Naive thymus-derived CD4-positive, alpha-beta T cell (primary cell): Measurements from ENCODE around the gene MPRIP. TPM values are rescaled to one million over a fixed set of nuclear protein-coding genes. Genes with fewer than 3 reads are reported as not detected.

Experiments
- ATAC-seq: fragments of 150-1000 bp; cut with Tn5 transposase; 2 replicates; pipeline ENCODE4 v1.10.0; 2021; ENCODE audit warnings: mild to moderate bottlenecking, moderate library complexity
- CTCF ChIA-PET: fragments of 350-600 bp; sonication (Branson Sonifier 250); formaldehyde crosslinking; loops from one replicate; lab custom pipeline; 2021; ENCODE audit warnings: antibody characterized with exemption; lab: Charles Lee
- POLR2A ChIA-PET: fragments of 350-600 bp; sonication (Branson Sonifier 250); formaldehyde crosslinking; loops from one replicate; lab custom pipeline; 2021; ENCODE audit warnings: antibody characterized with exemption, inconsistent platforms; lab: Charles Lee
- DNase-seq, 9 donors: peaks; one replicate each; pipeline versions ENCODE4 v3.0.0 to v3.0.0-alpha.2; 2020 to 2022; ENCODE audit warnings: mixed read lengths in 1 of 9
- H3K27ac ChIP-seq: one replicate; pipeline ENCODE4 v1.7.0; 2013; ENCODE audit warnings: mild to moderate bottlenecking, low read depth, low read length, moderate library complexity
- H3K27me3 ChIP-seq, 2 donors: one replicate each; pipeline ENCODE4 v1.7.0; 2013; ENCODE audit warnings: low read length in 2 of 2, mild to moderate bottlenecking in 2 of 2, moderate library complexity in 2 of 2; ENCODE audit not compliant: control insufficient read depth in 2 of 2, insufficient read depth in 2 of 2
- H3K36me3 ChIP-seq, 3 experiments: 1 replicate in 2 of 3; 2 replicates in 1 of 3; pipeline ENCODE4 v1.7.0; 2013; ENCODE audit warnings: low read length in 3 of 3, mild to moderate bottlenecking in 3 of 3, moderate library complexity in 1 of 3; ENCODE audit not compliant: insufficient read depth in 3 of 3, control insufficient read depth in 2 of 3
- H3K4me1 ChIP-seq, 2 donors: one replicate each; pipeline ENCODE4 v1.7.0; 2013; ENCODE audit warnings: low read length in 2 of 2, mild to moderate bottlenecking in 2 of 2, moderate library complexity in 1 of 2; ENCODE audit not compliant: control insufficient read depth in 2 of 2, insufficient read depth in 2 of 2
- H3K4me3 ChIP-seq: 2 replicates; pipeline ENCODE4 v1.7.0; 2013; ENCODE audit warnings: mild to moderate bottlenecking, low read length
- H3K9me3 ChIP-seq, 3 experiments: 1 replicate in 2 of 3; 2 replicates in 1 of 3; pipeline ENCODE4 v1.7.0; 2013; ENCODE audit warnings: low read length in 3 of 3; ENCODE audit not compliant: control insufficient read depth in 2 of 3
- H3K27ac Mint-ChIP-seq, 9 donors: one replicate each; pipeline ENCODE4 v1.8.0; 2020 to 2022; ENCODE audit warnings: mixed read lengths in 9 of 9, mild to moderate bottlenecking in 8 of 9, moderate library complexity in 5 of 9, inconsistent platforms in 2 of 9
- H3K27me3 Mint-ChIP-seq, 5 donors: one replicate each; pipeline ENCODE4 v1.8.0; 2021 to 2022; ENCODE audit warnings: mixed read lengths in 5 of 5, mild to moderate bottlenecking in 1 of 5
- H3K36me3 Mint-ChIP-seq, 5 donors: one replicate each; pipeline ENCODE4 v1.8.0; 2020 to 2022; ENCODE audit warnings: mixed read lengths in 5 of 5, mild to moderate bottlenecking in 3 of 5, inconsistent platforms in 1 of 5
- H3K4me1 Mint-ChIP-seq, 7 donors: one replicate each; pipeline ENCODE4 v1.8.0; 2020 to 2022; ENCODE audit warnings: mixed read lengths in 7 of 7, mild to moderate bottlenecking in 3 of 7, inconsistent platforms in 1 of 7
- H3K4me3 Mint-ChIP-seq, 10 donors: one replicate each; pipeline ENCODE4 v1.8.0; 2020 to 2022; ENCODE audit warnings: mild to moderate bottlenecking in 10 of 10, mixed read lengths in 10 of 10, moderate library complexity in 6 of 10, inconsistent platforms in 2 of 10
- H3K9me3 Mint-ChIP-seq, 11 donors: one replicate each; pipeline ENCODE4 v1.8.0; 2020 to 2022; ENCODE audit warnings: mixed read lengths in 11 of 11, mild to moderate bottlenecking in 4 of 11, inconsistent platforms in 1 of 11, moderate library complexity in 1 of 11
- intact Hi-C, 2 donors: fragments of 100-400 bp; cut with micrococcal nuclease; formaldehyde crosslinking; loops; one replicate each; pipeline ENCODE4 v1.15.1; 2023
- polyA plus RNA-seq, 2 donors: library from polyadenylated mRNA; unstranded; fragments of 300-500 nt; fragmentation: Illumina TruSeq; gene quantifications; one replicate each; pipeline ENCODE4 v1.2.3, GENCODE V29; 2021
- total RNA-seq, 6 experiments: library from RNA in 5 of 6; stranded (reverse) in 5 of 6; gene quantifications; 1 replicate in 5 of 6; 2 replicates in 1 of 6; pipeline ENCODE4 v1.2.3 and lab custom pipeline; 2021 to 2026

The MPRIP gene
- total and polyA plus RNA-seq, 7 experiments from 2014 or later, result 18.6 to 259 (median 196) TPM

DNA sequence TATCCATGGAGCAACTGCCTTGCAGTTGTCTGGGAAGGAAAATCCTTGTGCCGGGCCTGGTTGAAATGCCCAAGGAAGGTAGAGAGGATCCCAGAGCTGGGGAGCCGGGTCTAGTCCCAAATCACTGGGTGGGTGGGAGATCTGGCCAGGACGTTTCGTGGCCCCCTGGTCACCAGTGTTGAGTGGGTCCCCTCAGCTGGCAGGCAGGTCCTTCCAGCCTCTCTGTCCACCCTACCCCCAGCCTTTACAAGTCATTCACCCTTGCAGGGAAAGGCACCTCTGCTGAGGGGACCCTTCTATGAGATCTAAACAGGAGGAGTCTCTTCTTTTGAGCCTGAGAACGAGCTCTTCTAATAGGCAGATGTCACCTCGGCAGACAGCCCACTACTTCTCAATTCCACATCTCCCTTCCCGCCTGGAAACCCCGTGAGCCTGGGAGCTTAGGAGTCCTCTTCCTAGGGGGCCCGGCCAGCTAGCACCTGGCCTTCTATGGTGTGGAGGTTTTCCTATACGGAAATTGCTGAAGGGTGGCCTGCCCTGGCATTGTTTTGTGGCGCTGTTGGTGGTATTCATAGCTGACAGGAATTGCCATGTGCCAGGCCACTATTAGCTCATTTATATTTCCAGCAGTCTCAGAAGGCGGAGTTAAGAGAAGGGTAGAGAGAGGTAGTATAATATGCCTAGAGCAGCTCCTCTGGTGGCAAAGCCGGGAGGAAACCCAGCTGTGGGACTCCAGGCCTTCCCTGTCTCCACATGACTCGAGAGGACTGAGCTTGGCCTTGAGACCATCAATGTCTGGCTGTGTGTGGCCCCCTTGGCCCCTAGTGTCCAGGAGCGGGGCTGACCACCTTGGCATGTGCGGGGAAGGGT lies 13.3 kb downstream of the MPRIP start:
- Histone ChIP-seq H3K36me3 (peaks cover 0 to 10% (median 0%) of the 10 kb centered on the region in 3 experiments), H3K27me3 (no peaks in the 10 kb centered on the region), H3K4me1 (peaks cover 0 to 23% of the 10 kb centered on the region in 2 donors), H3K27ac (no peak overlapping the region), H3K4me3 (no peak overlapping the region), H3K9me3 (no peaks in the 10 kb centered on the region)
- ChIA-PET POLR2A (no interaction called here), CTCF (interaction anchor here (0.6 kb wide), 1 partner anchor 258 kb away, joined by 4 read pairs; no protein-coding TSS in a partner anchor)
- Mint-ChIP-seq H3K9me3 (no peaks in the 10 kb centered on the region), H3K36me3 (peaks cover 0 to 5% (median 0%) of the 10 kb centered on the region in 5 donors), H3K27me3 (no peaks in the 10 kb centered on the region), H3K4me1 (peaks cover 30 to 58% (median 43%) of the 10 kb centered on the region in 7 donors), H3K27ac (peak overlapping the region in 2 of 9 donors; percentile 34 to 36), H3K4me3 (no peak overlapping the region)
- intact Hi-C loops, result no loop called here
- ATAC-seq (no peak), DNase-seq (no peak)

DNA sequence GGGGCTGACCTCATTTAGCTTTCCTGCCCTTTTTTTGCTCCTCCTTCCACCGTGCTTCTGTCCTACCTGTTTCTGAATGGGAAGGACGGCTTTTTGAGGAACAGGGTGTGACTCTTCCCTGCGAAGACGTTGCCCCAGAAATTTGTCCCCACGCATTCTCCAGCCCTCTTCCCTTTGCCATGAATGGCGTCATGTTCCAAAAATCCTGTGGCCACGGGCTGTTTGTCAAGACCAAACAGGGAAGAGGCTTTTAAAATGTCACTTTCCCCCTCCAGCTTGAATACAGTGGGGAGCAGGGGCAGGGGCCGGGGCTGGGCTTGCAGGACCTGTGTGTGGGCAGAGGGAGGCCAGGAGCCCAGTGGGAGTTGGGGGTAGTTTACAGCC lies 13.9 kb downstream of the MPRIP start:
- DNase-seq (no peak), ATAC-seq (no peak)
- Mint-ChIP-seq H3K4me3 (no peak overlapping the region), H3K9me3 (no peaks in the 10 kb centered on the region), H3K27me3 (no peaks in the 10 kb centered on the region), H3K4me1 (peaks cover 24 to 57% (median 42%) of the 10 kb centered on the region in 7 donors), H3K36me3 (peaks cover 0 to 5% (median 0%) of the 10 kb centered on the region in 5 donors), H3K27ac (no peak overlapping the region)
- ChIA-PET POLR2A (no interaction called here), CTCF (no interaction called here)
- Histone ChIP-seq H3K4me3 (no peak overlapping the region), H3K27me3 (no peaks in the 10 kb centered on the region), H3K4me1 (peaks cover 0 to 20% of the 10 kb centered on the region in 2 donors), H3K9me3 (no peaks in the 10 kb centered on the region), H3K36me3 (peaks cover 0 to 10% (median 0%) of the 10 kb centered on the region in 3 experiments), H3K27ac (no peak overlapping the region)
- intact Hi-C loops, result no loop called here

DNA sequence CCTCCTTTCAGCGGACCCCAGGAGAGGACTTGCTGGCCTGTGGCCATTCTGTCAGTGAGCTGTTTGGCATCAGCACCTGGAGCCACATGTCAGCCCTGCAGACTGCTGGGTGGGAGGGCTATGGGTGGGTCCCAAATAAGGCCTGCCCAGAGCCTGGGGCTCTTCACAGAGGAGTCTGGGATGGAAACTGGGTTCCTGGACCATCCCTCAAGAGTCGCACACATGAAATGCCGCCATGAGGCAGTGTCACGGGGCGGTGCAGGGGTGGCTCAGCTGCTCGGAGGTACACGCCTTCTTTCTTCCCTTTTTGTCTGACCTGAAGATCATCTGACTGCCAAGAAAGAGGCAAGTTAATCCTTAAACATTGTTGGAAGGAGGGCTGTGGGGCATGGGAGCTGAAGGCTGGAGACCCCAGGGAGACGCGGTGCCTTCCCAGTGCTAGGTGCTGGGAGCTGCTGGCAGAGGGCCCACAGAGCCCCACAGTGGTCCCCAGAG lies 14.8 kb downstream of the MPRIP start:
- H3K36me3 Mint-ChIP-seq, result peaks cover 0 to 7% (median 0%) of the 10 kb centered on the region in 5 donors
- H3K4me3 Mint-ChIP-seq, result no peak overlapping the region
- DNase-seq (no peak), ATAC-seq (no peak)
- Histone ChIP-seq H3K4me1 (peaks cover 0 to 14% of the 10 kb centered on the region in 2 donors), H3K9me3 (no peaks in the 10 kb centered on the region), H3K4me3 (no peak overlapping the region), H3K27ac (no peak overlapping the region), H3K36me3 (peaks cover 0 to 10% (median 0%) of the 10 kb centered on the region in 3 experiments), H3K27me3 (no peaks in the 10 kb centered on the region)
- no peaks in the 10 kb centered on the region for H3K27me3 Mint-ChIP-seq
- intact Hi-C loops, result no loop called here
- H3K4me1 Mint-ChIP-seq, result peaks cover 17 to 52% (median 37%) of the 10 kb centered on the region in 7 donors
- H3K27ac Mint-ChIP-seq, result peak overlapping the region in 1 of 9 donors; percentile 67
- CTCF ChIA-PET, result no interaction called here
- POLR2A ChIA-PET, result no interaction called here
- H3K9me3 Mint-ChIP-seq, result no peaks in the 10 kb centered on the region

- Histone ChIP-seq H3K4me1 (peaks cover 3 to 8% of the 10 kb centered on the region in 2 donors), H3K4me3 (no peak overlapping the region), H3K9me3 (no peaks in the 10 kb centered on the region), H3K27me3 (no peaks in the 10 kb centered on the region), H3K27ac (no peak overlapping the region), H3K36me3 (peaks cover 0 to 10% (median 0%) of the 10 kb centered on the region in 3 experiments)
- H3K27ac Mint-ChIP-seq, result peak overlapping the region in 1 of 9 donors; percentile 24
- ChIA-PET CTCF (no interaction called here), POLR2A (no interaction called here)
- no peak for ATAC-seq
- no peaks in the 10 kb centered on the region for H3K27me3 Mint-ChIP-seq
- peaks cover 0 to 15% (median 0%) of the 10 kb centered on the region in 5 donors for H3K36me3 Mint-ChIP-seq
- DNase-seq, result no peak
- H3K4me1 Mint-ChIP-seq, result peaks cover 17 to 52% (median 37%) of the 10 kb centered on the region in 7 donors
- H3K9me3 Mint-ChIP-seq, result no peaks in the 10 kb centered on the region
- no peak overlapping the region for H3K4me3 Mint-ChIP-seq
- intact Hi-C loops, result no loop called here
Measured at GRCh38 chr17:17058304-17058703, 16.0 kb downstream of the MPRIP start.

GRCh38 chr17:17059301-17059890 lies 17.1 kb downstream of the MPRIP start:
- POLR2A ChIA-PET, result no interaction called here
- Mint-ChIP-seq H3K4me1 (peaks cover 15 to 52% (median 39%) of the 10 kb centered on the region in 7 donors), H3K9me3 (no peaks in the 10 kb centered on the region), H3K36me3 (peaks cover 0 to 15% (median 0%) of the 10 kb centered on the region in 5 donors), H3K4me3 (no peak overlapping the region), H3K27ac (no peak overlapping the region), H3K27me3 (no peaks in the 10 kb centered on the region)
- Histone ChIP-seq H3K9me3 (no peaks in the 10 kb centered on the region), H3K27ac (no peak overlapping the region), H3K4me3 (no peak overlapping the region), H3K27me3 (no peaks in the 10 kb centered on the region), H3K4me1 (peaks cover 9 to 12% of the 10 kb centered on the region in 2 donors), H3K36me3 (peaks cover 0 to 10% (median 0%) of the 10 kb centered on the region in 3 experiments)
- no peak for ATAC-seq
- DNase-seq, result no peak
- CTCF ChIA-PET, result no interaction called here
- intact Hi-C loops, result no loop called here

DNA sequence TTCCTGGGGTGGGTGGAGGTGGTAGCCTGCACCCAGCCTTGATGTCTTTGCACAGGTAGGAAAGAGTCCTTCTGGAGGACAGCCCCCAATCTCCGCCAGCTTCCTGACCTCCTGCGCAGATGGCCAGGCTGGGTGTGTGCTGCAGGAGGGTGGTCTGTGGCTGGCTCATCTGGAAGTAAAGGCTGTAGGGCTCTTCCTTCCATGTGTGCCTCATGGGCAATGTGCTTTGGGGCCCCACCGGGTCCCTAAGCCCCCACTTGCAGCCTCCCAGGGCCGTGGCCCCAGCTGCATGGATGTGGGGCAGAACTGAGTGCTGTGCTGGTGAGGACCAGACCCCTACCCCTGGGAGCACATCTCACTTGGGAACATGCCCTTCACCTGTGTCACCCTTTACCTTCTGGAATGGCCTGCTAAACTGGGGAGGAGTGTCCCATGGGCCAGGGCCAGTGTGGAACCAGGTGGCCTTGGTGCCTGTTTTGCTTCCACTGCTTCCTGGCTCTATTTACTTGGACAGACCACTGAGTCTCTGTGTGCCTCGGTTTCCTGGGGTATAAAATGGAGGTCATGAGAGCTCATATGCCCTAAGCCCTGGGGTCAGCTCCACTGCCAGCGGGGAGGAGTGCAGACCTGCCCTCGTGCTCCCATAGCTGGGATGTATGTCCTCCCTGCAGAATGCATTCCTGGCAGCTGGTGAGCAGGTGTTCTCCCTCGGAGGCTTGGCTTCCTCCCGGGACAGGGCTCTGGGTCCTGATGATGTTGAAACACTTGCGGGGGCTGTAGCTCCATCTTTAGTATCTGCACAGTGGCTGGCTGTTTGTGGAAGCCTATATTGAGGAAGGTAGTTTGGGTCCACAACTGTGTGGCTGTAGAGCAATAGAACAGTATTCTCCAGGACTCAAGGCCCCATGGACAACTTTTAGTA lies 18.0 kb downstream of the MPRIP start:
- Histone ChIP-seq H3K27ac (no peak overlapping the region), H3K4me3 (no peak overlapping the region), H3K4me1 (peaks cover 9 to 12% of the 10 kb centered on the region in 2 donors), H3K9me3 (no peaks in the 10 kb centered on the region), H3K27me3 (no peaks in the 10 kb centered on the region), H3K36me3 (peaks cover 0 to 10% (median 0%) of the 10 kb centered on the region in 3 experiments)
- DNase-seq (no peak), ATAC-seq (no peak)
- Mint-ChIP-seq H3K27ac (peak overlapping the region in 2 of 9 donors; percentile 6 to 7), H3K27me3 (no peaks in the 10 kb centered on the region), H3K9me3 (no peaks in the 10 kb centered on the region), H3K4me1 (peaks cover 15 to 59% (median 45%) of the 10 kb centered on the region in 7 donors), H3K36me3 (peaks cover 0 to 15% (median 0%) of the 10 kb centered on the region in 5 donors), H3K4me3 (no peak overlapping the region)
- ChIA-PET POLR2A (no interaction called here), CTCF (interaction anchor here (0.9 kb wide), 1 partner anchor 61 kb away, joined by 3 read pairs; no protein-coding TSS in a partner anchor)
- intact Hi-C loops, result no loop called here
